CD8-positive, alpha-beta memory T cell (primary cell): ENCODE results near the gene NUDT11. TPM values are rescaled to one million over a fixed set of nuclear protein-coding genes. Genes with fewer than 3 reads are reported as not detected.
"Not testable (repeated sequence)": the region's sequence is repeated elsewhere in the genome, so short reads cannot be mapped to it uniquely, and the experiment has no call there.

Experiments used
- CTCF ChIA-PET: fragments of 350-600 bp; sonication (Branson Sonifier 250); formaldehyde crosslinking; loops from one replicate; lab custom pipeline; 2021; ENCODE audit warnings: antibody characterized with exemption; lab: Charles Lee
- POLR2A ChIA-PET: fragments of 350-600 bp; sonication (Branson Sonifier 250); formaldehyde crosslinking; loops from one replicate; lab custom pipeline; 2021; ENCODE audit warnings: antibody characterized with exemption; lab: Charles Lee
- DNase-seq, 5 donors: peaks; one replicate each; pipeline versions ENCODE4 v3.0.0 to v3.0.0-alpha.2; 2020 to 2022; ENCODE audit warnings: mixed read lengths in 1 of 5
- H3K27ac ChIP-seq: one replicate; pipeline ENCODE4 v1.7.0; 2013; ENCODE audit warnings: low read depth, mild to moderate bottlenecking, low read length, moderate library complexity
- H3K27me3 ChIP-seq: 2 replicates; pipeline ENCODE4 v1.7.0; 2013; ENCODE audit warnings: low read length, mild to moderate bottlenecking; ENCODE audit not compliant: insufficient read depth, poor library complexity, severe bottlenecking
- H3K36me3 ChIP-seq: 2 replicates; pipeline ENCODE4 v1.7.0; 2013; ENCODE audit warnings: mild to moderate bottlenecking, low read length, moderate library complexity; ENCODE audit not compliant: insufficient read depth
- H3K4me1 ChIP-seq: 2 replicates; pipeline ENCODE4 v1.7.0; 2013; ENCODE audit warnings: mild to moderate bottlenecking, low read length, moderate library complexity; ENCODE audit not compliant: insufficient read depth
- H3K4me3 ChIP-seq: 2 replicates; pipeline ENCODE4 v1.7.0; 2013; ENCODE audit warnings: mild to moderate bottlenecking, low read length
- H3K9me3 ChIP-seq: 2 replicates; pipeline ENCODE4 v1.7.0; 2013; ENCODE audit warnings: mild to moderate bottlenecking, low read length
- H3K27ac Mint-ChIP-seq, 8 donors: one replicate each; pipeline ENCODE4 v1.8.0; 2020 to 2021; ENCODE audit warnings: mixed read lengths in 8 of 8, mild to moderate bottlenecking in 6 of 8, inconsistent platforms in 3 of 8, moderate library complexity in 3 of 8
- H3K27me3 Mint-ChIP-seq, 2 donors: one replicate each; pipeline ENCODE4 v1.8.0; 2020 to 2021; ENCODE audit warnings: mixed read lengths in 2 of 2, mild to moderate bottlenecking in 1 of 2, moderate library complexity in 1 of 2
- H3K36me3 Mint-ChIP-seq, 3 donors: one replicate each; pipeline ENCODE4 v1.8.0; 2020 to 2021; ENCODE audit warnings: mixed read lengths in 3 of 3, inconsistent platforms in 1 of 3, mild to moderate bottlenecking in 1 of 3
- H3K4me1 Mint-ChIP-seq, 3 donors: one replicate each; pipeline ENCODE4 v1.8.0; 2020 to 2021; ENCODE audit warnings: mixed read lengths in 3 of 3, inconsistent platforms in 1 of 3, mild to moderate bottlenecking in 1 of 3
- H3K4me3 Mint-ChIP-seq, 7 donors: one replicate each; pipeline ENCODE4 v1.8.0; 2020 to 2021; ENCODE audit warnings: mixed read lengths in 7 of 7, mild to moderate bottlenecking in 6 of 7, moderate library complexity in 4 of 7, inconsistent platforms in 2 of 7
- H3K9me3 Mint-ChIP-seq, 5 donors: one replicate each; pipeline ENCODE4 v1.8.0; 2020 to 2022; ENCODE audit warnings: mixed read lengths in 5 of 5, mild to moderate bottlenecking in 3 of 5, moderate library complexity in 2 of 5, inconsistent platforms in 1 of 5
- polyA plus RNA-seq: library from polyadenylated mRNA; unstranded; fragments of 300-500 nt; fragmentation: Illumina TruSeq; gene quantifications from one replicate; pipeline ENCODE4 v1.2.3, GENCODE V29; 2021
- total RNA-seq, 2 experiments: library from RNA; stranded (reverse); gene quantifications; one replicate each; pipeline ENCODE4 v1.2.3, GENCODE V29; 2021

NUDT11 gene
- total RNA-seq (1 to 10 TPM; 1.6 to 2.0 TPM), polyA plus RNA-seq (0.82 TPM)

DNA sequence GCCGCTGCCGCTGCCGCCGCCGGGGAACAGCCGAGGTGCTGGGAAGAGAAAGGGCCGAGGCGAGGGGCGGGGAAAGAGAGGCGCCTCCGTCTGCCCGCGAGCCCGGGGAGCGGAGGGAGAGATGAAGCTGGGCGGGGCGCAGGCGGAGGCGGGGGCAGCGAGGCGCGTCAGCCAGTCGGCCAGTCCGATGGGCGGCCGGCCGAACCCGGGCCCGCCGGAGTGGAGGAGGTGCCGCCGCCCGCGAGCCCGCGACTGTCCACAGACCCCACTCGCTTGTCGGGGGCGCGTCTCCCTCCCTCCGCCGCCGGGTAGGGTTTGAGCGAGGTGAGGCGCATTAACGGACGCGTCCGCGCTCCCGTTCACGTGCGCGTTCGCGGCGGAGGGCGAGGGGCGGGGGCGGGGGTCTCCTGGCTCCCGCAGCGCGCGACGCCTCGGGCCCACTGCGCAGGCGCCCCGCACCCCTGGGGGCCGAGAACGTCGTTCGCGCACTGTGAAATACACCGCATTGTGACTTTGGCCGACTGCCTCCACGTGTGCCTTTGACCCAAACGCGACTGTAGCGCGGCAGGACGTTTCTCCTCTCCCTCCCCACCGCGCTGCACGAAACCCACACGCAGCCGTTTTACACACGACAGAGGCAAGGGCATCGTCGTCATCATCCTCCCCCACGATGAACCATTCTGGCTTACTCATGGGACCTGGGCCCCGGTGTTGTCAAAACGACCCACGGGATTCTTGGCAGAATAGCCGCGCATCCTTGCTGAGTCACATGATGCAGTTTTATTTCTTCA is at the start of gene NUDT11:
Gene NUDT11, minus strand, starts transcription at position 92 of the 791 bp plus-strand sequence. CDS start 148 bp downstream, outside the sequence.
- Histone ChIP-seq H3K27ac (no peak within 1 kb of the TSS), H3K4me3 (no peak within 1 kb of the TSS), H3K9me3 (no peaks in the 10 kb centered on the region), H3K27me3 (peaks cover 5% of the 10 kb centered on the region), H3K4me1 (no peaks in the 10 kb centered on the region), H3K36me3 (no peaks in the 10 kb centered on the region)
- peaks cover 5 to 18% (median 8%) of the 10 kb centered on the region in 3 donors for H3K4me1 Mint-ChIP-seq
- H3K4me3 Mint-ChIP-seq = peak within 1 kb of the TSS; percentile 79 to 89 (median 84)
- H3K9me3 Mint-ChIP-seq = peaks cover 0 to 3% (median 0%) of the 10 kb centered on the region in 5 donors
- peak within 1 kb of the TSS in 3 of 8 donors; percentile 32 to 82 (median 68) for H3K27ac Mint-ChIP-seq
- POLR2A ChIA-PET = no interaction called here
- no peaks in the 10 kb centered on the region for H3K36me3 Mint-ChIP-seq
- DNase-seq = peak in 3 of 5 donors; percentile 10 to 49 (median 12)
- H3K27me3 Mint-ChIP-seq = peaks cover 19 to 30% of the 10 kb centered on the region in 2 donors
- CTCF ChIA-PET = no interaction called here

GRCh38 chrX:51520393-51520792 is 24.0 kb upstream of the NUDT11 start:
- H3K9me3 ChIP-seq = no peaks in the 10 kb centered on the region
- no peaks in the 10 kb centered on the region for H3K4me1 ChIP-seq
- ChIA-PET CTCF (no interaction called here), POLR2A (no interaction called here)
- no peaks in the 10 kb centered on the region for H3K36me3 ChIP-seq
- H3K36me3 Mint-ChIP-seq = no peaks in the 10 kb centered on the region
- no peak overlapping the region for H3K27ac ChIP-seq
- H3K4me1 Mint-ChIP-seq = no peaks in the 10 kb centered on the region
- no peak overlapping the region for H3K27ac Mint-ChIP-seq
- H3K27me3 ChIP-seq = no peaks in the 10 kb centered on the region
- H3K4me3 ChIP-seq = no peak overlapping the region
- peaks cover 0 to 4% (median 0%) of the 10 kb centered on the region in 5 donors for H3K9me3 Mint-ChIP-seq
- no peak for DNase-seq
- H3K4me3 Mint-ChIP-seq = no peak overlapping the region
- peaks cover 9 to 11% of the 10 kb centered on the region in 2 donors for H3K27me3 Mint-ChIP-seq

GRCh38 chrX:51519131-51519530 is 22.7 kb upstream of the NUDT11 start:
- H3K4me3 Mint-ChIP-seq, H3K27ac ChIP-seq, H3K4me1 ChIP-seq, H3K4me3 ChIP-seq, H3K27ac Mint-ChIP-seq, H3K27me3 ChIP-seq, H3K9me3 Mint-ChIP-seq, H3K36me3 ChIP-seq, H3K27me3 Mint-ChIP-seq, H3K9me3 ChIP-seq, POLR2A ChIA-PET, H3K36me3 Mint-ChIP-seq, H3K4me1 Mint-ChIP-seq, DNase-seq, CTCF ChIA-PET: not testable (repeated sequence)

- no peak overlapping the region for H3K4me3 Mint-ChIP-seq
- H3K4me1 Mint-ChIP-seq = no peaks in the 10 kb centered on the region
- H3K27me3 Mint-ChIP-seq = peaks cover 0 to 3% of the 10 kb centered on the region in 2 donors
- no peak overlapping the region for H3K4me3 ChIP-seq
- H3K27me3 ChIP-seq = no peaks in the 10 kb centered on the region
- H3K36me3 Mint-ChIP-seq = no peaks in the 10 kb centered on the region
- no peak overlapping the region for H3K27ac ChIP-seq
- no peak overlapping the region for H3K27ac Mint-ChIP-seq
- ChIA-PET POLR2A (no interaction called here), CTCF (no interaction called here)
- no peaks in the 10 kb centered on the region for H3K4me1 ChIP-seq
- DNase-seq = no peak
- H3K9me3 ChIP-seq = no peaks in the 10 kb centered on the region
- no peaks in the 10 kb centered on the region for H3K36me3 ChIP-seq
- peaks cover 0 to 3% (median 0%) of the 10 kb centered on the region in 5 donors for H3K9me3 Mint-ChIP-seq
These were observed 11.2 kb upstream of the NUDT11 start for GRCh38 chrX:51507551-51507950.

DNA sequence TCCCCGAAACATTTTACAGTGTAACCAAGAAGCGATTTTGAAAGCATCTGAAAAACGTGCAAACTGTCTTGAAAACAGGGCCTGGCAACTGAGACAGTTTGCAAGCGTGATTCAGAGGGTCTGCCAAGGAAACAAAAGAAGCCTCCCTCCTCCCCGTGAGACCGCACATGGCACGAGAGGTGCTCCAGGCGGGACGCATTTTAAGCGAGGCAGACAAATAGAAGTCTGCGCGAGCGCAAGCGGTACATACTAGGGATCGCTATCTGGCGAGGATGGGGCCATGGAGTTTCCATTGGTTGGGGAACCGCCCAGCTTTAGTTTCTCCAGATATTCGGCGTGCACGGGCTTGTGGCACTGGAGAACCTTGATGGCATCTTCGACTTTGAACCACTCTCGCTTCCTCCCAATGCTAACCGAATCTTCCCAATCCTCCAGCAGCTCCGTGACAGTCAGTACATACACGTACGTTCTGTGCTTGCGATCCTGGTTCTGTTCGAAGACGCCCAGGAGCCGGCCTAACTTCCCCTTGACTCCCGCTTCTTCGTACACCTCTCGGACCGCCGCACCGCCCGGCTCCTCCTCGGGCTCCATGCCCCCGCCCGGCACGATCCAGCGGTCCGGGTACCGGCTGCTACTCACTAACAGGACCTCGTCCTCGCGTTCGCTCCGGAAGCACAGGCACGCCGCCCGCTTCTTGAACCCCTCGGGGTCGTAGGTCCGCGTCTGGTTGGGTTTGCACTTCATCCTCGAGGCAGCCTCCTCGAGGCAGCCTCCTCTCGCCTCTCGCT is 497 bp downstream of the NUDT11 start:
- POLR2A ChIA-PET, H3K27ac Mint-ChIP-seq, H3K9me3 ChIP-seq, CTCF ChIA-PET, H3K27me3 ChIP-seq, DNase-seq, H3K9me3 Mint-ChIP-seq, H3K36me3 Mint-ChIP-seq, H3K36me3 ChIP-seq, H3K4me3 ChIP-seq, H3K27ac ChIP-seq, H3K4me1 ChIP-seq: not testable (repeated sequence)
- H3K27me3 Mint-ChIP-seq = peaks cover 19 to 34% of the 10 kb centered on the region in 2 donors
- peaks cover 5 to 18% (median 8%) of the 10 kb centered on the region in 3 donors for H3K4me1 Mint-ChIP-seq
- peak overlapping the region; percentile 75 to 89 (median 83) for H3K4me3 Mint-ChIP-seq

GRCh38 chrX:51494409-51494808 is 2.0 kb downstream of the NUDT11 start:
- ChIA-PET POLR2A (no interaction called here), CTCF (no interaction called here)
- H3K27ac Mint-ChIP-seq = no peak overlapping the region
- H3K27me3 Mint-ChIP-seq = peaks cover 19 to 34% of the 10 kb centered on the region in 2 donors
- H3K9me3 Mint-ChIP-seq = peaks cover 0 to 3% (median 0%) of the 10 kb centered on the region in 5 donors
- H3K36me3 Mint-ChIP-seq = no peaks in the 10 kb centered on the region
- Histone ChIP-seq H3K27ac (no peak overlapping the region), H3K9me3 (no peaks in the 10 kb centered on the region), H3K4me1 (no peaks in the 10 kb centered on the region), H3K36me3 (no peaks in the 10 kb centered on the region), H3K4me3 (no peak overlapping the region), H3K27me3 (peaks cover 5% of the 10 kb centered on the region)
- H3K4me1 Mint-ChIP-seq = peaks cover 5 to 18% (median 8%) of the 10 kb centered on the region in 3 donors
- DNase-seq = no peak
- H3K4me3 Mint-ChIP-seq = peak overlapping the region in 4 of 7 donors; percentile 7 to 84 (median 48)

- CTCF ChIA-PET = interaction anchor here (1.0 kb wide), 1 partner anchor 9 kb away, joined by 3 read pairs; no protein-coding TSS in a partner anchor
- Histone ChIP-seq H3K27me3 (no peaks in the 10 kb centered on the region), H3K36me3 (no peaks in the 10 kb centered on the region), H3K9me3 (no peaks in the 10 kb centered on the region), H3K27ac (no peak overlapping the region), H3K4me3 (no peak overlapping the region), H3K4me1 (no peaks in the 10 kb centered on the region)
- Mint-ChIP-seq H3K27ac (no peak overlapping the region), H3K9me3 (no peaks in the 10 kb centered on the region), H3K4me1 (no peaks in the 10 kb centered on the region), H3K36me3 (no peaks in the 10 kb centered on the region), H3K4me3 (no peak overlapping the region), H3K27me3 (peaks cover 6 to 10% of the 10 kb centered on the region in 2 donors)
- POLR2A ChIA-PET = no interaction called here
- DNase-seq = no peak
These were observed 8.5 kb downstream of the NUDT11 start for GRCh38 chrX:51487960-51488267.

DNA sequence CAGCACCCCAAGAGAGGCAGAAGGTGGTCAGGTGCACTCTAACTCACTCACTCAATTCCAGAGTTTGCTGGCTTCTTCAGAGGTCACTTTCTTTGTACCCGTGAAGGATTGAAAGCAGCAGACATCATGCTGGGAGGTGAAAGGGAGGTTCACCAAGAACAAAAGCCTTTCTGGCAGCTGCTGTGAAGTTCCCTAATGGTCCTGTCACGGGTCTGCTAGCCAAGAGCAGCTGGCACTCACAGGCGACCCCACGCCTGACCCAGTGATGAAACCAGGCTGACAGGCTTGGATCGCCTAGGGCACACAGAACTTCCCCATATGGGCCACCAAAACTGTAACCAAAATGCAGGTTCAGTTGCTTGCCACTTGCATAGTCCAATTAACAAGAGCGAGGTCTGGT is 11.8 kb downstream of the NUDT11 start:
- H3K27ac Mint-ChIP-seq = peak overlapping the region in 1 of 8 donors; percentile 61
- Histone ChIP-seq H3K27ac (no peak overlapping the region), H3K4me3 (no peak overlapping the region), H3K9me3 (no peaks in the 10 kb centered on the region), H3K36me3 (no peaks in the 10 kb centered on the region), H3K27me3 (no peaks in the 10 kb centered on the region), H3K4me1 (no peaks in the 10 kb centered on the region)
- peaks cover 0 to 2% of the 10 kb centered on the region in 2 donors for H3K27me3 Mint-ChIP-seq
- DNase-seq = no peak
- H3K4me3 Mint-ChIP-seq = no peak overlapping the region
- CTCF ChIA-PET = no interaction called here
- no peaks in the 10 kb centered on the region for H3K9me3 Mint-ChIP-seq
- POLR2A ChIA-PET = no interaction called here
- H3K4me1 Mint-ChIP-seq = no peaks in the 10 kb centered on the region
- H3K36me3 Mint-ChIP-seq = no peaks in the 10 kb centered on the region
